ENCODE data around the gene TTC21B.

TTC21B gene

DNA sequence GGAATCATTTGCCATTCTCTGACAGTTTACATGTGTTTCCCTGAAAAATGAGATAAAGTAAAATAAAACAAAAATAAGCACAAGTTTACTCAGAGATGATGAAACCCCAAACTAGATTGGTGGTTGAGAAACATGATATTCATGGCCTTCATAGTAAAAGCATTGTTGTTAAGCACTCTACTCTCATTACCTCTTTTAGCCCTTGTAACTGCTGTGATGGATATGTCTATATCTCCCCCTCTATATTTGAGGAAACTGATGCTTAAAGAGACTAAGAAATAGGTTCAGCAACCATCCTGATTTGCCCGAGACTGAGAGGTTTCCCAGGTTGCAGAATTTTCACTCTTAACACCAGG is 125.7 kb downstream of the TTC21B start:
- no peak for DNase-seq

- DNase-seq: no peak
Observed at GRCh38 chr2:165827016-165827920, 126.3 kb downstream of the TTC21B start.

GRCh38 chr2:165825041-165825440 is 128.5 kb downstream of the TTC21B start:
- no peak for DNase-seq

All from NCI-H526 treated with DMSO at 0.1 percent for 48 hours (cell line).